ENCODE results near the gene STT3A.
"Not testable (repeated sequence)": the region's sequence is repeated elsewhere in the genome, so short reads cannot be mapped to it uniquely, and the experiment has no call there.

STT3A gene

GRCh38 chr11:125592305-125593113, at the start of gene STT3A:
Gene STT3A, plus strand, starts transcription at chr11:125592852. Its CDS starts 3,064 bp downstream, at chr11:125595916.
- in situ Hi-C loops (cut with HindIII; ENCODE audit: low pct_ligation_motif_present, low pct_unique_long_range_greater_than_20kb, low sequenced_read_pairs), result no loop called here
- DNase-seq, result peak; percentile 100

GRCh38 chr11:125550780-125551179, 41.9 kb upstream of the STT3A start:
- DNase-seq, result no peak
- in situ Hi-C loops (cut with HindIII; ENCODE audit: low pct_ligation_motif_present, low pct_unique_long_range_greater_than_20kb, low sequenced_read_pairs), result no loop called here

GRCh38 chr11:125551835-125552342, 40.8 kb upstream of the STT3A start:
- in situ Hi-C loops (cut with HindIII; ENCODE audit: low pct_ligation_motif_present, low pct_unique_long_range_greater_than_20kb, low sequenced_read_pairs), result no loop called here
- DNase-seq, result no peak

- no peak for DNase-seq
- in situ Hi-C loops (cut with HindIII; ENCODE audit: low pct_ligation_motif_present, low pct_unique_long_range_greater_than_20kb, low sequenced_read_pairs), result no loop called here
Measured at GRCh38 chr11:125552927-125553326, 39.7 kb upstream of the STT3A start.

GRCh38 chr11:125553357-125553756, 39.3 kb upstream of the STT3A start:
- DNase-seq, result no peak
- in situ Hi-C loops (cut with HindIII; ENCODE audit: low pct_ligation_motif_present, low pct_unique_long_range_greater_than_20kb, low sequenced_read_pairs), result no loop called here

GRCh38 chr11:125554038-125554437, 38.6 kb upstream of the STT3A start:
- no peak for DNase-seq
- in situ Hi-C loops (cut with HindIII; ENCODE audit: low pct_ligation_motif_present, low pct_unique_long_range_greater_than_20kb, low sequenced_read_pairs), result no loop called here

- DNase-seq, result no peak
- in situ Hi-C loops (cut with HindIII; ENCODE audit: low pct_ligation_motif_present, low pct_unique_long_range_greater_than_20kb, low sequenced_read_pairs), result no loop called here
Measured at GRCh38 chr11:125559888-125560287, 32.8 kb upstream of the STT3A start.

GRCh38 chr11:125561924-125562323, 30.7 kb upstream of the STT3A start:
- in situ Hi-C loops (cut with HindIII; ENCODE audit: low pct_ligation_motif_present, low pct_unique_long_range_greater_than_20kb, low sequenced_read_pairs), result no loop called here
- no peak for DNase-seq

- in situ Hi-C loops (cut with HindIII; ENCODE audit: low pct_ligation_motif_present, low pct_unique_long_range_greater_than_20kb, low sequenced_read_pairs), result no loop called here
Measured at GRCh38 chr11:125562430-125562829, 30.2 kb upstream of the STT3A start.

GRCh38 chr11:125564357-125564756, 28.3 kb upstream of the STT3A start:
- in situ Hi-C loops (cut with HindIII; ENCODE audit: low pct_ligation_motif_present, low pct_unique_long_range_greater_than_20kb, low sequenced_read_pairs), result no loop called here
- no peak for DNase-seq

More at GRCh38 chr11:125562430-125562829, 30.2 kb upstream of the STT3A start:
- no peak for DNase-seq

GRCh38 chr11:125566235-125566634, 26.4 kb upstream of the STT3A start:
- in situ Hi-C loops (cut with HindIII; ENCODE audit: low pct_ligation_motif_present, low pct_unique_long_range_greater_than_20kb, low sequenced_read_pairs), result no loop called here
- no peak for DNase-seq

- in situ Hi-C loops (cut with HindIII; ENCODE audit: low pct_ligation_motif_present, low pct_unique_long_range_greater_than_20kb, low sequenced_read_pairs), result no loop called here
- DNase-seq, result peak; percentile 90
Measured at GRCh38 chr11:125568970-125569914, 23.4 kb upstream of the STT3A start, which contains the start of gene EI24. Gene EI24, plus strand, starts transcription at chr11:125569477. Its CDS starts 3,051 bp downstream, at chr11:125572528.

- in situ Hi-C loops (cut with HindIII; ENCODE audit: low pct_ligation_motif_present, low pct_unique_long_range_greater_than_20kb, low sequenced_read_pairs), result no loop called here
- DNase-seq, result peak; percentile 2
Measured at GRCh38 chr11:125569915-125570621, 22.6 kb upstream of the STT3A start.

- no peak for DNase-seq
- in situ Hi-C loops (cut with HindIII; ENCODE audit: low pct_ligation_motif_present, low pct_unique_long_range_greater_than_20kb, low sequenced_read_pairs), result no loop called here
Measured at GRCh38 chr11:125570952-125571351, 21.7 kb upstream of the STT3A start.

GRCh38 chr11:125572916-125573315, 19.7 kb upstream of the STT3A start:
- in situ Hi-C loops (cut with HindIII; ENCODE audit: low pct_ligation_motif_present, low pct_unique_long_range_greater_than_20kb, low sequenced_read_pairs), result no loop called here

GRCh38 chr11:125577181-125577580, 15.5 kb upstream of the STT3A start:
- in situ Hi-C loops (cut with HindIII; ENCODE audit: low pct_ligation_motif_present, low pct_unique_long_range_greater_than_20kb, low sequenced_read_pairs); DNase-seq: not testable (repeated sequence)

More at GRCh38 chr11:125572916-125573315, 19.7 kb upstream of the STT3A start:
- no peak for DNase-seq

GRCh38 chr11:125578783-125579182, 13.9 kb upstream of the STT3A start:
- DNase-seq, result no peak
- in situ Hi-C loops (cut with HindIII; ENCODE audit: low pct_ligation_motif_present, low pct_unique_long_range_greater_than_20kb, low sequenced_read_pairs), result no loop called here

GRCh38 chr11:125579811-125580210, 12.8 kb upstream of the STT3A start:
- DNase-seq, result no peak
- in situ Hi-C loops (cut with HindIII; ENCODE audit: low pct_ligation_motif_present, low pct_unique_long_range_greater_than_20kb, low sequenced_read_pairs), result no loop called here
